Lung (tissue), 16 donors: ENCODE measurements around the gene FAT1. TPM values are rescaled to one million over a fixed set of nuclear protein-coding genes. Genes with fewer than 3 reads are reported as not detected.
A peak's percentile ranks its signal among the peaks of the same experiment; 100 is the strongest.

Experiments
- ATAC-seq: fragments of 200-7000 bp; cut with Tn5 transposase; one replicate; pipeline ENCODE4 v1.9.1; 2020; ENCODE audit warnings: moderate number of reproducible peaks; ENCODE audit not compliant: insufficient read depth, low FRiP score
- DNase-seq, 3 donors: peaks; one replicate each; pipeline ENCODE4 v3.0.0-alpha.2; 2013 to 2017
- H3K27ac ChIP-seq, 2 donors: one replicate each; pipeline ENCODE4 v1.5.1; 2013; ENCODE audit warnings: mild to moderate bottlenecking in 2 of 2, moderate library complexity in 2 of 2, control low read depth in 1 of 2, inconsistent platforms in 1 of 2, low read depth in 1 of 2, low read length in 1 of 2
- H3K27me3 ChIP-seq, 3 donors: one replicate each; pipeline ENCODE4 v1.5.1; 2013; ENCODE audit warnings: low read length in 2 of 3; ENCODE audit not compliant: control insufficient read depth in 3 of 3, insufficient read depth in 3 of 3
- H3K36me3 ChIP-seq, 4 donors: one replicate each; pipeline ENCODE4 v1.5.1; 2013; ENCODE audit warnings: low read length in 4 of 4, mild to moderate bottlenecking in 1 of 4, moderate library complexity in 1 of 4; ENCODE audit not compliant: control insufficient read depth in 4 of 4, insufficient read depth in 4 of 4
- H3K4me1 ChIP-seq, 5 donors: one replicate each; pipeline ENCODE4 v1.5.1; 2013; ENCODE audit warnings: low read length in 5 of 5, mild to moderate bottlenecking in 2 of 5, moderate library complexity in 1 of 5; ENCODE audit not compliant: control insufficient read depth in 5 of 5, insufficient read depth in 5 of 5
- H3K4me3 ChIP-seq: one replicate; pipeline ENCODE4 v1.5.1; 2013; ENCODE audit warnings: mild to moderate bottlenecking, control low read depth, moderate library complexity
- H3K9ac ChIP-seq, 2 donors: one replicate each; pipeline ENCODE4 v1.5.1; 2013; ENCODE audit warnings: low read length in 2 of 2, control low read depth in 1 of 2; ENCODE audit not compliant: insufficient read depth in 1 of 2
- H3K9me3 ChIP-seq, 4 donors: one replicate each; pipeline ENCODE4 v1.5.1; 2013; ENCODE audit warnings: low read length in 3 of 4, mild to moderate bottlenecking in 1 of 4, moderate library complexity in 1 of 4; ENCODE audit not compliant: control insufficient read depth in 4 of 4, insufficient read depth in 3 of 4
- CTCF ChIP-seq: IDR thresholded peaks from 2 replicates; pipeline ENCODE4 v1.5.1; 2012; ENCODE audit warnings: mild to moderate bottlenecking; ENCODE audit errors: control extremely low read depth, extremely low read depth
- WGBS, 2 donors: extraction: QIAGEN DNeasy Blood & Tissue Kit; methylation state at CpG; one replicate each; pipeline ENCODE4 v1.1.7; 2013; 5-methylcytosine and 5-hydroxymethylcytosine counted together
- long read RNA-seq, 5 donors: transcript quantifications; one replicate each; lab custom pipeline, GENCODE V29; 2026
- polyA plus RNA-seq, 2 donors: library from polyadenylated mRNA; stranded (reverse); fragments of 200-250 nt; gene quantifications; one replicate each; pipeline ENCODE4 v1.2.1, GENCODE V29; 2013
- total RNA-seq, 2 donors: library from RNA; depleted of rRNA in 1 of 2; stranded (reverse); fragments of >200 nt in 1 of 2; gene quantifications; one replicate each; pipeline ENCODE4 v1.2.1, GENCODE V29; 2014 to 2021
- donor health status: control.
- donor health status: control.
- donor health status: Bipolar disorder and iron deficiency.
- donor health status: healthy.
- donor health status: DM: yes; HTN: yes; CAD: no.

The FAT1 gene
- total RNA-seq (100 to 1,000 TPM; 122 to 318 TPM), polyA plus RNA-seq (10 to 100 TPM; 19.4 to 22.5 TPM)
- long read RNA-seq, donor 1, transcript FAT1-208 (2 exons, 1,852 nt) = major isoform, 15 of 97 reads
- long read RNA-seq, donor 1, transcript FAT1-211 (4 exons, 1,305 nt) = minor isoform, 9 of 97 reads
- long read RNA-seq, donor 1, transcript FAT1-202 (3 exons, 2,224 nt) = minor isoform, 11 of 97 reads
- long read RNA-seq, donor 1, partial matches to known transcripts = 61 of 97 reads
- long read RNA-seq, donor 1, other reads (novel, unspliced or antisense) = 0 of 97 reads
- long read RNA-seq, donor 2, transcript FAT1-202 (3 exons, 2,224 nt) = major isoform, 10 of 33 reads
- long read RNA-seq, donor 2, transcript FAT1-208 (2 exons, 1,852 nt) = minor isoform, 7 of 33 reads
- long read RNA-seq, donor 2, partial matches to known transcripts = 12 of 33 reads
- long read RNA-seq, donor 2, other reads (novel, unspliced or antisense) = 0 of 33 reads
- long read RNA-seq, donor 3, transcript FAT1-208 (2 exons, 1,852 nt) = major isoform, 9 of 29 reads
- long read RNA-seq, donor 3, transcript FAT1-202 (3 exons, 2,224 nt) = minor isoform, 5 of 29 reads
- long read RNA-seq, donor 3, partial matches to known transcripts = 11 of 29 reads
- long read RNA-seq, donor 3, other reads (novel, unspliced or antisense) = 0 of 29 reads
- long read RNA-seq, donor 4, transcript FAT1-208 (2 exons, 1,852 nt) = major isoform, 9 of 42 reads
- long read RNA-seq, donor 4, transcript FAT1-202 (3 exons, 2,224 nt) = minor isoform, 8 of 42 reads
- long read RNA-seq, donor 4, partial matches to known transcripts = 25 of 42 reads
- long read RNA-seq, donor 4, other reads (novel, unspliced or antisense) = 0 of 42 reads
- long read RNA-seq, donor 5, transcript FAT1-202 (3 exons, 2,224 nt) = minor isoform, 22 of 117 reads
- long read RNA-seq, donor 5, transcript FAT1-211 (4 exons, 1,305 nt) = minor isoform, 8 of 117 reads
- long read RNA-seq, donor 5, transcript FAT1-208 (2 exons, 1,852 nt) = major isoform, 27 of 117 reads
- long read RNA-seq, donor 5, partial matches to known transcripts = 59 of 117 reads
- long read RNA-seq, donor 5, other reads (novel, unspliced or antisense) = 0 of 117 reads

- Histone ChIP-seq H3K27me3 (no peaks in the 10 kb centered on the region), H3K9ac (peak within 1 kb of the TSS; percentile 72 to 80), H3K36me3 (peaks cover 0 to 7% (median 0%) of the 10 kb centered on the region in 4 donors), H3K27ac (peak within 1 kb of the TSS; percentile 94 to 96), H3K9me3 (peaks cover 0 to 9% (median 3%) of the 10 kb centered on the region in 4 donors), H3K4me3 (peak within 1 kb of the TSS; percentile 84), H3K4me1 (peaks cover 0 to 21% (median 3%) of the 10 kb centered on the region in 5 donors)
- 1% methylated on average over 45 to 112 of the region's 112 CpGs for WGBS, 2 donors
- no peak for TF ChIP-seq CTCF
- peak; percentile 83 to 93 (median 87) for DNase-seq
- peak; percentile 70 for ATAC-seq
These were observed at the start of gene FAT1 for GRCh38 chr4:186723292-186724057. Gene FAT1, minus strand, starts transcription at chr4:186723856. Its CDS starts 14,029 bp downstream, at chr4:186709827.

- Histone ChIP-seq H3K9me3 (no peaks in the 10 kb centered on the region), H3K27ac (no peak overlapping the region), H3K4me3 (no peak overlapping the region), H3K9ac (no peak overlapping the region), H3K4me1 (peaks cover 0 to 7% (median 0%) of the 10 kb centered on the region in 5 donors), H3K27me3 (peaks cover 0 to 2% (median 0%) of the 10 kb centered on the region in 3 donors), H3K36me3 (no peaks in the 10 kb centered on the region)
- no peak for ATAC-seq
- DNase-seq = peak in 2 of 3 donors; percentile 57 to 64
- 67 to 74% methylated on average over 12 of the region's 12 CpGs for WGBS, 2 donors
- TF ChIP-seq CTCF = no peak
These were observed 49.4 kb upstream of the FAT1 start for GRCh38 chr4:186772936-186773487.

GRCh38 chr4:186771624-186772023 is 48.0 kb upstream of the FAT1 start:
- TF ChIP-seq CTCF = no peak
- Histone ChIP-seq H3K36me3 (no peaks in the 10 kb centered on the region), H3K9me3 (no peaks in the 10 kb centered on the region), H3K27me3 (peaks cover 0 to 2% (median 0%) of the 10 kb centered on the region in 3 donors), H3K27ac (no peak overlapping the region), H3K4me1 (peaks cover 0 to 7% (median 0%) of the 10 kb centered on the region in 5 donors), H3K4me3 (no peak overlapping the region), H3K9ac (no peak overlapping the region)
- no peak for DNase-seq
- WGBS, 2 donors = 60 to 61% methylated on average over 2 of the region's 2 CpGs
- no peak for ATAC-seq
